ENCODE measurements around the gene CAPN10.

Gene CAPN10

DNA sequence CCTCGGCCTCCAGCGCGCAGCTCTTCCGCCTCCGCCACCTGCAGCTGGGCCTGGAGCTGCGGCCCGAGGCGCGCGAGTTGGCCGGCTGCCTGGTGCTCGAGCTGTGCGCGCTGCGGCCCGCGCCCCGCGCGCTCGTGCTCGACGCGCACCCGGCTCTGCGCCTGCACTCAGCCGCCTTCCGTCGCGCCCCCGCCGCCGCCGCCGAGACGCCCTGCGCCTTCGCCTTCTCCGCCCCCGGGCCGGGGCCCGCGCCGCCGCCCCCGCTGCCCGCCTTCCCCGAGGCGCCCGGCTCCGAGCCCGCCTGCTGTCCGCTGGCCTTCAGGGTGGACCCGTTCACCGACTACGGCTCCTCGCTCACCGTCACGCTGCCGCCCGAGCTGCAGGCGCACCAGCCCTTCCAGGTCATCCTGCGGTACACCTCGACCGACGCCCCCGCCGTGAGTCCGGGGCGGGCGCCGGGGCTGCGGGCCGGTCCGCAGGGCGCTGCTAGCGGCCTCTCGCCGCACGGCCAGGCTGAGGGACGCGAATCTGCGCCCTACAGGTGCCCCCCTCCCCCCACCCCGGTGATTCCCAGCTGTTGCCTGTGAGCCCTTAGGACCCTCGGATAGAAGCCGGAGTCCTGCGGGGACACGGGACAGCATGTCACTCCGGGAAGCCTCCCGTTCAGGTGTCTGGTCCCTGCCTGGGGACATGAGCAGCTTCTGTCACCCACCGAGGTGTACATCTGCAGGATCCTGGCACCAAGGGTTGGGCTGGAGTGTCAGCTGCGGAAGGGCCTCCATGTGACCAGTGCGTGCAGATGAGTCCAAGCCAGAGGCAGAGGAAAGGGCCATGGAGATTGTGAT lies 17.6 kb upstream of the CAPN10 start:
- TF ChIP-seq GATA2 (IDR thresholded peaks at IDR 0.05; ENCODE audit: low read depth, low read length), result no peak

GRCh38 chr2:240569523-240569997 lies 17.0 kb upstream of the CAPN10 start:
- no peak for TF ChIP-seq GATA3 (IDR thresholded peaks at IDR 0.05; ENCODE audit: low read depth, low read length)
- TF ChIP-seq GATA2 (IDR thresholded peaks at IDR 0.05; ENCODE audit: low read depth, low read length), result no peak

GRCh38 chr2:240569998-240570530 lies 16.5 kb upstream of the CAPN10 start:
- no peak for TF ChIP-seq GATA3 (IDR thresholded peaks at IDR 0.05; ENCODE audit: low read depth, low read length)
- no peak for TF ChIP-seq GATA2 (IDR thresholded peaks at IDR 0.05; ENCODE audit: low read depth, low read length)

DNA sequence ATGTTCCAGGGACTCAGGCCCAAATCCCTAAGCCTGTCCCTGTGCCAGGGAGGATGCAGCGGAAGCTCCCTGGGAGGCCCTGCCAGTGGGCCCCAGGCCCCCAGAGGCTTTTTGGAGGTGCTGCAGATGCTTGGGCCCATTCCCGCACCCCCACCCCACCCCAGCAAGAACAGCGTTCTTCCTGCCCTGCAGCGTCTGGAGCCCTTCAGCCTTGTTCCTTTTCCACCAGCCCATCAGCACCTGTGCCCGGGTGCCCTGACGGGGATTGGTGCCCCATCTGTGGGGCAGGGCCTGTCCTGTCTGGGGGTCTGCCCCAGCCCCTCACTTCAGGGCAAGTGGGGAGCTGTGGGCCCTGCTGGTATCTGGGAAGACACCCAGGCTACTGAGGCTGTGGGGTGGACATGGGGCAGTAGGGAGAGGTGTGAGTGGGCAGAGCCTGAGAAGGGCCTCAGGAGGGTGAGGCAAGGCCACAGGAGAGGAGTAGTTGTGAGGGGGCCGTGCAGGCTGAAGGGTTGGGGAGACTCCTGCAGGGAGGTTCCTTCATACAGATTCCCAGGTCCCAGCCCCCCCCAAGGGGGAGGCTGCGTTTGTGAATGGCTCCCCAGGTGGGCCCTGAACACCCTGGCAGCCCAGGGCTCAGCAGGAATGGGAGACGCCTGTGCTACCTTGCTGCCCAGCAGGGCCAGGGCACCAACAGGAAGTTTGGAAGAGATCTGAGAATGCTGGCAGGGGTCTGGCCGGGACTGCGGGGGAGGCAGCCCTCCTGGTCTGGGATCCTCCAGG lies 15.8 kb upstream of the CAPN10 start:
- no peak for TF ChIP-seq GATA3 (IDR thresholded peaks at IDR 0.05; ENCODE audit: low read depth, low read length)
- no peak for TF ChIP-seq GATA2 (IDR thresholded peaks at IDR 0.05; ENCODE audit: low read depth, low read length)

DNA sequence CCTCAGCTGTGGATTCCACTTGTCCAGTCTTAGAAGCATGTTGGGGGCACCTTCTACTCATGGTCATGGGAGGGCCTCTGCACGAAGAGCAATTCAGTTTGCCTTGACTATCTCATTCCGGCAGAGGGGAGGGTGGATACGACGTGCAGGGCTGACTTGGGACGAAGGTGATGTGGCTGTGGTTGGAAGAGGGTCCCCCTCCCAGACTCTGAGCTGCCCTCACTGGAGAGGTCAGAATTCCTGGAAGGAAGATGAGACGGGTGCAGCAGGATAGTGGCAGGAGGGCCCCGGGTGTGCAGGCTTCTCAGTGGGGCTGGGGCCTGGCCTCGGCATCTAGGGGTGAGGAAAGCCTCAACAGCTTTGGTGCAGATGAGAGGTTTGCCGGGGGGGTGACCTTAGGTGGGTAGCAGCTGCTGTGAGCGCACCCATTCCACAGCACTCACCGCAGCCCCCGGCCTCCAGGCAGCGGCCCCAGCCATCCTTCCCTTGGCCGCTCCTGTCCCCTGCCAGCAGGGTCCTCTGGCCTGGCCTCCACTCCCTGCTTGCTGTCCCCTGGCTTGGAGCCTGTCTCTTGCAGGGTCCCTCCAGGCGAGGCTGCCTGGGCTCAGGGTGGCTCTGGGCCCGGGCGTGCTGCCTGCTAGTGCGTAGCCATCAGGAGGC lies 15.1 kb upstream of the CAPN10 start:
- TF ChIP-seq GATA2 (IDR thresholded peaks at IDR 0.05; ENCODE audit: low read depth, low read length) (no peak), GATA3 (IDR thresholded peaks at IDR 0.05; ENCODE audit: low read depth, low read length) (no peak)

GRCh38 chr2:240572141-240573031 lies 14.1 kb upstream of the CAPN10 start:
- TF ChIP-seq GATA3 (IDR thresholded peaks at IDR 0.05; ENCODE audit: low read depth, low read length) (no peak), GATA2 (IDR thresholded peaks at IDR 0.05; ENCODE audit: low read depth, low read length) (no peak)

- TF ChIP-seq GATA3 (IDR thresholded peaks at IDR 0.05; ENCODE audit: low read depth, low read length), result no peak
- no peak for TF ChIP-seq GATA2 (IDR thresholded peaks at IDR 0.05; ENCODE audit: low read depth, low read length)
These were observed 13.4 kb upstream of the CAPN10 start for GRCh38 chr2:240573071-240573515.

- TF ChIP-seq GATA2 (IDR thresholded peaks at IDR 0.05; ENCODE audit: low read depth, low read length), result no peak
- no peak for TF ChIP-seq GATA3 (IDR thresholded peaks at IDR 0.05; ENCODE audit: low read depth, low read length)
These were observed 12.8 kb upstream of the CAPN10 start for GRCh38 chr2:240573516-240574385.

DNA sequence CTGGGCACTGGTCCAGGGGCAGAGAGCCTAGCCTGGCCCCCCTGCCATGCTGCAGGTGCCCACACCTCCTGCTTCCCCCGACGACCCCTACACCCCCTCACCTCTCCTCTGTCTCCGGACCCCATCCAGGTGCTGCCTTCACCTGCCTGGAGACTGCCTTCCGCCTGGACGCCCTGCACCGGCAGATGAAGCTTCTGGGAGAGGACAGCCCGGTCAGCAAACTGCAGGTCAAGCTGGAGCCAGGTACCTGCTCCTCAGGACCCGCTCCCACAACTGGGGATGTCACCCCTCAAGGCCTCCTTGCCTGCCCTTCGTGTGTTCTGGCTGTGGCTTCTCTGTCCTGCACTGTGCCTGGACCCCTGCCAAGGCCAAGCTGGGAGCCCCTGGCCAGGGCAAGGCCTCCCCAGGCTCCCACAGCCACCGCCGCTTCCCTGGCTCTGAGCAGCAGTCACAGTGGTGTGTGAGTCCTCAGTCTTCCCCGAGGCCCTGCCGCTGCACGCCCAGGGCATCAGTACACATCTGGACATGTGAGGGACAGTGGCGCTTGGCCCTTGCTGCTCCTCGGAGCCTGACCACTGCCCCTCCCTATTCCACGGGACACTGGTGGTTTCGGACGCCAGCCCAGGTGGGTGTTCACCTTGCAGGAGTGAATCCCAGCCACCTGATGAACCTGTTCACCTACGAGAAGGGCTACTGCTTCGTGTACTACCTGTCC lies 12.0 kb upstream of the CAPN10 start:
- TF ChIP-seq GATA3 (IDR thresholded peaks at IDR 0.05; ENCODE audit: low read depth, low read length) (no peak), GATA2 (IDR thresholded peaks at IDR 0.05; ENCODE audit: low read depth, low read length) (no peak)

GRCh38 chr2:240575101-240575965 lies 11.2 kb upstream of the CAPN10 start:
- no peak for TF ChIP-seq GATA2 (IDR thresholded peaks at IDR 0.05; ENCODE audit: low read depth, low read length)
- no peak for TF ChIP-seq GATA3 (IDR thresholded peaks at IDR 0.05; ENCODE audit: low read depth, low read length)

DNA sequence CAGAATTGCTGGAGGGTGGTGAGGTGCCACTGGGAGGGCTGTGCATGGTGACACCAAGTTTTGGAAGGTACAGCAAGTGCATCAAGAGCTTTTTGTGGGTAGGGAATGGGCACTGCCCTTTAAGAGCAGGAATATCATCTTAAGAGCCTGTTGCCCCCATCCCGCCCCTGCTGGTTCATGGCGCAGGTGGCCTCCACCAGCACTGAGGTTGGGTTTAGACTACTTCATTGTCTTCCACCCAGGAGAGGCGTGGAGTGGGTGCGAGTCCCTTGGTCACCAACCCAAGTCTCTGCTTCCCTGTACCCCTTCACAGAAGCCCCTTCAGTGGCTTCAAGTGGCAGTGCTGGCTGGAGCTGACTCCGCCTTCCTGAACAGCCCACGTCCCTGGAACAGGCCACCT lies 10.5 kb upstream of the CAPN10 start:
- no peak for TF ChIP-seq GATA3 (IDR thresholded peaks at IDR 0.05; ENCODE audit: low read depth, low read length)
- TF ChIP-seq GATA2 (IDR thresholded peaks at IDR 0.05; ENCODE audit: low read depth, low read length), result no peak

All from SH-SY5Y (cell line).